ENCODE measurements around the gene HSD17B7.
A peak's percentile ranks its signal among the peaks of the same experiment; 100 is the strongest.

The HSD17B7 gene

GRCh38 chr1:162790303-162790984, at the start of gene HSD17B7:
HSD17B7 (plus strand) TSS chr1:162790702; CDS start chr1:162790801, 99 bp downstream.
- peak; percentile 37; the same call in 1 of the 2 replicates for TF ChIP-seq MAX (IDR thresholded peaks at IDR 0.05)
- TF ChIP-seq CREB1 (IDR thresholded peaks at IDR 0.05; ENCODE audit: low read depth): peak; percentile 43; the same call in 1 of the 2 replicates
- 0 out of 2 replicates have a peak, but pooled peaks have one; percentile 35 for TF ChIP-seq ZBTB7A (IDR thresholded peaks at IDR 0.05; ENCODE audit: low read depth)

DNA sequence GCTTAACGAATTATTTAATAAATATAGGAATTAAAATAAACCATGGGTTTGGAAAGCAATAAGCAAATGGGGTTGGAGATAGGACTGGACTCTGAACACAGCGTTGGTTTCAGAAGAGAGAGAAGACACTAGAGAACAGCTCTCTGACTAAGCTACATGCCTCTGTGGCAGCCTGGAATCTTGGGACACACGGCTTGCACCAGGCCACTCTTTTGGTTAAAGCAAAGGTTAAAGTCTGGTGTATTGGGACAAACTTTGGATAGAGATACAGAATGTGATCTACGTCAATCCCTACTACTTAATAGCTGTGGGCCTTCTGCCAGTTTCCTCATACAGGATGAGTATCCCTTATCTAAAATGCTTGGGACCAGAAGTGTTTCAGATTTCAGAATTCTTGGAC, 49.7 kb upstream of the HSD17B7 start:
- TF ChIP-seq TEAD4 (IDR thresholded peaks at IDR 0.05) (no peak), FOXM1 (IDR thresholded peaks at IDR 0.05; ENCODE audit: borderline replicate concordance, low read depth) (no peak), NFIC (IDR thresholded peaks at IDR 0.05) (no peak), EP300 (IDR thresholded peaks at IDR 0.05; ENCODE audit: borderline replicate concordance) (no peak), TAF1 (IDR thresholded peaks at IDR 0.05; ENCODE audit: low read depth) (no peak), CEBPB (IDR thresholded peaks at IDR 0.05) (no peak), RAD21 (IDR thresholded peaks at IDR 0.05; ENCODE audit: low read depth) (no peak)
- TF ChIP-seq, protein P1, sequence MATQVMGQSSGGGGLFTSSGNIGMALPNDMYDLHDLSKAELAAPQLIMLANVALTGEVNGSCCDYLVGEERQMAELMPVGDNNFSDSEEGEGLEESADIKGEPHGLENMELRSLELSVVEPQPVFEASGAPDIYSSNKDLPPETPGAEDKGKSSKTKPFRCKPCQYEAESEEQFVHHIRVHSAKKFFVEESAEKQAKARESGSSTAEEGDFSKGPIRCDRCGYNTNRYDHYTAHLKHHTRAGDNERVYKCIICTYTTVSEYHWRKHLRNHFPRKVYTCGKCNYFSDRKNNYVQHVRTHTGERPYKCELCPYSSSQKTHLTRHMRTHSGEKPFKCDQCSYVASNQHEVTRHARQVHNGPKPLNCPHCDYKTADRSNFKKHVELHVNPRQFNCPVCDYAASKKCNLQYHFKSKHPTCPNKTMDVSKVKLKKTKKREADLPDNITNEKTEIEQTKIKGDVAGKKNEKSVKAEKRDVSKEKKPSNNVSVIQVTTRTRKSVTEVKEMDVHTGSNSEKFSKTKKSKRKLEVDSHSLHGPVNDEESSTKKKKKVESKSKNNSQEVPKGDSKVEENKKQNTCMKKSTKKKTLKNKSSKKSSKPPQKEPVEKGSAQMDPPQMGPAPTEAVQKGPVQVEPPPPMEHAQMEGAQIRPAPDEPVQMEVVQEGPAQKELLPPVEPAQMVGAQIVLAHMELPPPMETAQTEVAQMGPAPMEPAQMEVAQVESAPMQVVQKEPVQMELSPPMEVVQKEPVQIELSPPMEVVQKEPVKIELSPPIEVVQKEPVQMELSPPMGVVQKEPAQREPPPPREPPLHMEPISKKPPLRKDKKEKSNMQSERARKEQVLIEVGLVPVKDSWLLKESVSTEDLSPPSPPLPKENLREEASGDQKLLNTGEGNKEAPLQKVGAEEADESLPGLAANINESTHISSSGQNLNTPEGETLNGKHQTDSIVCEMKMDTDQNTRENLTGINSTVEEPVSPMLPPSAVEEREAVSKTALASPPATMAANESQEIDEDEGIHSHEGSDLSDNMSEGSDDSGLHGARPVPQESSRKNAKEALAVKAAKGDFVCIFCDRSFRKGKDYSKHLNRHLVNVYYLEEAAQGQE (IDR thresholded peaks at IDR 0.05; ENCODE audit: low read depth): no peak

GRCh38 chr1:162741574-162741973, 48.9 kb upstream of the HSD17B7 start:
- TF ChIP-seq TCF12 (IDR thresholded peaks at IDR 0.05; ENCODE audit: low read depth) (no peak), EGR1 (IDR thresholded peaks at IDR 0.05) (no peak), USF1 (IDR thresholded peaks at IDR 0.05) (no peak), ZBTB7A (IDR thresholded peaks at IDR 0.05; ENCODE audit: low read depth) (no peak), CEBPB (IDR thresholded peaks at IDR 0.05) (no peak), YY1 (IDR thresholded peaks at IDR 0.05; ENCODE audit: low read depth) (no peak), NFIC (IDR thresholded peaks at IDR 0.05) (no peak)
- TF ChIP-seq, protein P1 (IDR thresholded peaks at IDR 0.05; ENCODE audit: low read depth): no peak

- TF ChIP-seq RAD21 (IDR thresholded peaks at IDR 0.05; ENCODE audit: low read depth) (no peak), TCF12 (IDR thresholded peaks at IDR 0.05; ENCODE audit: low read depth) (no peak)
Observed at GRCh38 chr1:162753001-162753658, 37.4 kb upstream of the HSD17B7 start.

DNA sequence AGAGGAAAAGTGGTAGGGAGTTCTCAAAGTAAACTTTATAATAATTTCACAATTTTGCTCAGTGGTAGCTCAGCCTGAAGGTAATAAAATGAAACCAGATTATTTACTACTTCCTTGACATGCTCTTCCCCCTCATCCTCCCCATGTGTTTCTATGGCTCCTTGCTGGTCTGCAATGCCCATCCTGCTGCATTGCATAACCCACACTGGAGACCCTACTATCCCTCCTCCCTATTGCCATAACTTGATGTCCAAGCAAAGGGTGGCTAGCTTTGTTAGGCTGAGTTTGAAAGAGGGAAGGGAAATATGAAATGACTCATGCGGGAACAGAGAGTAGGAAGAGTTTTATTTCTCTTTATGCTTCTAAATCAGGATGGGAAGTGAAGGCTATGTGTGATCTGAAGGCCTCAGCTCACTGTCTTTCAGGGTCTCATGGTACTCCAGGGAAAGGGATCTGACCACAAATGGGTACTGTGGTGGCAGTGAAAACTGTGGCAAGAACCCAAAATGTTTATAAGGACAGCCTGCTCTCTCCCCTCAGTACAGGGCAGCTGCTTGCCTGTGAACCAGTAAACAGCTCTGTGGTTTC, 36.4 kb upstream of the HSD17B7 start:
- TF ChIP-seq EP300 (IDR thresholded peaks at IDR 0.05; ENCODE audit: borderline replicate concordance) (no peak), USF1 (IDR thresholded peaks at IDR 0.05) (no peak), RAD21 (IDR thresholded peaks at IDR 0.05; ENCODE audit: low read depth) (no peak), TEAD4 (IDR thresholded peaks at IDR 0.05) (no peak), CEBPB (IDR thresholded peaks at IDR 0.05) (no peak)
- TF ChIP-seq, protein P1 (IDR thresholded peaks at IDR 0.05; ENCODE audit: low read depth): no peak

Measured in Ishikawa (cell line).